ENCODE results near the gene RBM42.

GRCh38 chr19:35642798-35643254 is 14.0 kb downstream of the RBM42 start:
- TF ChIP-seq CTCF (IDR thresholded peaks at IDR 0.05) (no peak), SREBF2 (IDR thresholded peaks at IDR 0.05) (no peak)

All from A549 (cell line).